ENCODE measurements around the gene SUDS3.

Gene SUDS3

GRCh38 chr12:118391424-118391823 lies 15.1 kb downstream of the SUDS3 start:
- Histone ChIP-seq H3K4me2 (ENCODE audit: low read length) (no peak overlapping the region), H3K79me2 (ENCODE audit: low read length) (no peaks in the 10 kb centered on the region), H3K36me3 (replicated peaks; ENCODE audit: low read depth, low read length) (peaks cover 29% of the 10 kb centered on the region), H3K9me3 (ENCODE audit: insufficient read depth, low read length) (no peaks in the 10 kb centered on the region), H3K27me3 (ENCODE audit: low read depth, low read length) (no peaks in the 10 kb centered on the region), H4K20me1 (ENCODE audit: insufficient read depth, low read length) (0 out of 2 replicates have a peak, but pooled peaks cover 2% of the 10 kb centered on the region), H3K4me3 (ENCODE audit: low read length) (no peak overlapping the region), H3K4me1 (ENCODE audit: low read length) (no peaks in the 10 kb centered on the region), H3K9ac (ENCODE audit: low read length) (no peak overlapping the region), H3K27ac (ENCODE audit: low read length) (no peak overlapping the region), H2AFZ (ENCODE audit: low read depth, low read length) (no peak overlapping the region)
- TF ChIP-seq EZH2phosphoT487 (IDR thresholded peaks at IDR 0.05; ENCODE audit: low read depth) (no peak), CTCF (IDR thresholded peaks at IDR 0.05; ENCODE audit: low read depth, low read length) (no peak)

- Histone ChIP-seq H3K27me3 (ENCODE audit: low read depth, low read length) (no peaks in the 10 kb centered on the region), H4K20me1 (ENCODE audit: insufficient read depth, low read length) (0 out of 2 replicates have a peak, but pooled peaks cover 2% of the 10 kb centered on the region), H3K9me3 (ENCODE audit: insufficient read depth, low read length) (no peaks in the 10 kb centered on the region), H3K36me3 (replicated peaks; ENCODE audit: low read depth, low read length) (peaks cover 29% of the 10 kb centered on the region), H3K79me2 (ENCODE audit: low read length) (no peaks in the 10 kb centered on the region), H3K4me2 (ENCODE audit: low read length) (no peak overlapping the region), H3K27ac (ENCODE audit: low read length) (no peak overlapping the region), H2AFZ (ENCODE audit: low read depth, low read length) (no peak overlapping the region), H3K4me3 (ENCODE audit: low read length) (no peak overlapping the region), H3K4me1 (ENCODE audit: low read length) (no peaks in the 10 kb centered on the region), H3K9ac (ENCODE audit: low read length) (no peak overlapping the region)
- TF ChIP-seq CTCF (IDR thresholded peaks at IDR 0.05; ENCODE audit: low read depth, low read length) (no peak), EZH2phosphoT487 (IDR thresholded peaks at IDR 0.05; ENCODE audit: low read depth) (no peak)
These were observed 15.5 kb downstream of the SUDS3 start for GRCh38 chr12:118391836-118392235.

- no peak overlapping the region for H3K27ac ChIP-seq (ENCODE audit: low read length)
- no peak overlapping the region for H3K9ac ChIP-seq (ENCODE audit: low read length)
- no peak for TF ChIP-seq CTCF (IDR thresholded peaks at IDR 0.05; ENCODE audit: low read depth, low read length)
- no peak for TF ChIP-seq EZH2phosphoT487 (IDR thresholded peaks at IDR 0.05; ENCODE audit: low read depth)
- no peaks in the 10 kb centered on the region for H3K27me3 ChIP-seq (ENCODE audit: low read depth, low read length)
- H3K79me2 ChIP-seq (ENCODE audit: low read length): no peaks in the 10 kb centered on the region
- no peak overlapping the region for H2AFZ ChIP-seq (ENCODE audit: low read depth, low read length)
- H3K36me3 ChIP-seq (replicated peaks; ENCODE audit: low read depth, low read length): peaks cover 23% of the 10 kb centered on the region
- no peak overlapping the region for H3K4me3 ChIP-seq (ENCODE audit: low read length)
- H3K9me3 ChIP-seq (ENCODE audit: insufficient read depth, low read length): no peaks in the 10 kb centered on the region
- H3K4me1 ChIP-seq (ENCODE audit: low read length): no peaks in the 10 kb centered on the region
- no peak overlapping the region for H3K4me2 ChIP-seq (ENCODE audit: low read length)
- H4K20me1 ChIP-seq (ENCODE audit: insufficient read depth, low read length): no peaks in the 10 kb centered on the region
These were observed 21.5 kb downstream of the SUDS3 start for GRCh38 chr12:118397708-118398440.

GRCh38 chr12:118398524-118398923 lies 22.2 kb downstream of the SUDS3 start:
- H3K4me3 ChIP-seq (ENCODE audit: low read length): no peak overlapping the region
- H3K9ac ChIP-seq (ENCODE audit: low read length): no peak overlapping the region
- H2AFZ ChIP-seq (ENCODE audit: low read depth, low read length): no peak overlapping the region
- H3K79me2 ChIP-seq (ENCODE audit: low read length): no peaks in the 10 kb centered on the region
- no peaks in the 10 kb centered on the region for H4K20me1 ChIP-seq (ENCODE audit: insufficient read depth, low read length)
- H3K27me3 ChIP-seq (ENCODE audit: low read depth, low read length): no peaks in the 10 kb centered on the region
- H3K27ac ChIP-seq (ENCODE audit: low read length): no peak overlapping the region
- TF ChIP-seq CTCF (IDR thresholded peaks at IDR 0.05; ENCODE audit: low read depth, low read length): no peak
- TF ChIP-seq EZH2phosphoT487 (IDR thresholded peaks at IDR 0.05; ENCODE audit: low read depth): no peak
- no peak overlapping the region for H3K4me2 ChIP-seq (ENCODE audit: low read length)
- H3K36me3 ChIP-seq (replicated peaks; ENCODE audit: low read depth, low read length): peaks cover 27% of the 10 kb centered on the region
- H3K9me3 ChIP-seq (ENCODE audit: insufficient read depth, low read length): no peaks in the 10 kb centered on the region
- H3K4me1 ChIP-seq (ENCODE audit: low read length): no peaks in the 10 kb centered on the region
